Measurements from ENCODE around the gene SRSF10. TPM values are rescaled to one million over a fixed set of nuclear protein-coding genes. Genes with fewer than 3 reads are reported as not detected.

SRSF10 gene
- total and polyA plus RNA-seq, 8 donors: 25.5 to 78.8 (median 41.1) TPM

DNA sequence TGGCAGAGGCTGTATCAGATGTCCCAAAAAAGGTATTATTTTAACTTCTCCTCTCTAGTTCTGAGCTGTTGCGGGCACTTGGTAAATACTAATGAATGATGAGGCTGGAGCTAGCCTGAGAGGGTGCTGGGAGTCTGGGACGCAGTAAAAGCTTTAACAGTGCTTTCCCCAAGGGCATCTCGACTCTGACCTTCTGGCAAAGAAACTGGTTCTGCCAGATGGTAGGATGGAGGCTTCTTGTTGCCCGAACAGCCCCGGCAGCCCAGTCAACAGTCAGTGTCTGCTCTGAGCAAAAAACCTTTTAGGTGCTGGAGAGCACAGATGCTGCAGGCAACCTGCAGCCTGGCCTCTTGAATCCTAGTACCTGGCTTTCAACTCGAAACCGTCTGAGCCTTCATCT lies 23.0 kb downstream of the SRSF10 start:
- intact Hi-C loops (cut with DNase I): loop anchor here in 2 of 3 donors (10.0 kb wide), 1 partner anchor 68 kb away; no protein-coding TSS in a partner anchor
- Histone ChIP-seq H3K4me1 (peaks cover 25 to 53% (median 41%) of the 10 kb centered on the region in 3 donors), H3K27me3 (no peaks in the 10 kb centered on the region), H3K36me3 (no peaks in the 10 kb centered on the region), H3K4me3 (no peak overlapping the region), H3K27ac (peak overlapping the region in 3 of 4 donors; percentile 34 to 99 (median 99)), H3K9me3 (no peaks in the 10 kb centered on the region)
- WGBS, 2 donors: 9 to 16% methylated on average over 7 of the region's 7 CpGs
- ATAC-seq (peak; percentile 19 to 42 (median 32)), DNase-seq (peak in 4 of 6 donors; percentile 61 to 86 (median 78)), FAIRE-seq (no peak)
- TF ChIP-seq CTCF (IDR thresholded peaks at IDR 0.05): no peak

DNA sequence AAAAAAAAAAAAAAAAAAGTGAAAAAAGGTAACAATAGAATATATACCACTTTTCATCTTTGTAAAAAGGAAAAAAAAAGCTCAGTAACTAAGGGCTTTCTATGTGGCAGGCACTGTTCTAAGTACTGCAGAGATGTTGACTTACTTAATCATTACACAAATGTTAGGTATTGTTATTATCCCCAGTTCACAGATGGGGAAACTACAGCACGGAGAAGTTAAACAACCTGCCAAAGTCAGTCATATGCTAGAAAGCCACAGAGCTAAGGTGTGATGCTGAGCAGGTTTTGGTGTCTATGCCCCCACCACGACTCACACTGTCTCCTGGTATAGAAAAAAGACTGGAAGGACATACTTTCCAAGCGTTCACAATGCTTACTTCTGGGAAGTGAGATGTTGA lies 27.1 kb downstream of the SRSF10 start:
- ATAC-seq: peak; percentile 21 to 58 (median 27)
- Histone ChIP-seq H3K36me3 (no peaks in the 10 kb centered on the region), H3K27ac (peak overlapping the region in 2 of 4 donors; percentile 27 to 30), H3K27me3 (no peaks in the 10 kb centered on the region), H3K4me1 (peaks cover 19 to 40% (median 32%) of the 10 kb centered on the region in 3 donors), H3K9me3 (no peaks in the 10 kb centered on the region), H3K4me3 (no peak overlapping the region)
- intact Hi-C loops (cut with DNase I): loop anchor here in 2 of 3 donors (10.0 kb wide), 1 partner anchor 72 kb away; no protein-coding TSS in a partner anchor
- no peak for DNase-seq
- 33 to 50% methylated on average over 3 of the region's 3 CpGs for WGBS, 2 donors
- no peak for TF ChIP-seq CTCF (IDR thresholded peaks at IDR 0.05)
- no peak for FAIRE-seq

DNA sequence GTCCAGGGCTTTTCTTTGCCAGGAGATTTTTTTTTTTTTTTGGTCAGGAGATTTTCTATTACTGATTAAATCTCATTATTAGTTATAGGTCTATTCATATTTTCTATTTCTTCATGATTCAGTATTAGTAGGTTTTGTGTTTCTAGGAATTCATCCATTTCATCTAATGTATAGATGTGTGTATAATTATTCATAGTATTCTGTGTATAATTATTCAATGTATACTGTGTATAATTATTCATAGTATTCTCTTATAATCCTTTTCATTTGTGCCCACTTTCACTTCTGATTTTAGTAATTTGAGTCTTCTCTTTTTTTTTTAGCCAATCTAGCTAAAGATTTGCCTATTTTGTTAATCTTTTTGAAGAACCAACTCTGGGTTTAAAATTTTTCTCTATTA lies 32.8 kb downstream of the SRSF10 start:
- H3K27me3 ChIP-seq: no peaks in the 10 kb centered on the region
- H3K27ac ChIP-seq: no peak overlapping the region
- H3K4me1 ChIP-seq: no peaks in the 10 kb centered on the region
- ATAC-seq: no peak
- no peak for FAIRE-seq
- intact Hi-C loops (cut with DNase I): no loop called here
- H3K9me3 ChIP-seq: no peaks in the 10 kb centered on the region
- H3K4me3 ChIP-seq: no peak overlapping the region
- no peak for DNase-seq
- H3K36me3 ChIP-seq: no peaks in the 10 kb centered on the region
- TF ChIP-seq CTCF (IDR thresholded peaks at IDR 0.05): no peak

- Histone ChIP-seq H3K9me3 (no peaks in the 10 kb centered on the region), H3K27ac (no peak overlapping the region), H3K36me3 (no peaks in the 10 kb centered on the region), H3K27me3 (no peaks in the 10 kb centered on the region), H3K4me1 (no peaks in the 10 kb centered on the region), H3K4me3 (no peak overlapping the region)
- TF ChIP-seq CTCF (IDR thresholded peaks at IDR 0.05): no peak
- intact Hi-C loops (cut with DNase I): no loop called here
- DNase-seq (no peak), ATAC-seq (no peak), FAIRE-seq (no peak)
- 80 to 82% methylated on average over 6 of the region's 6 CpGs for WGBS, 2 donors
Measured at GRCh38 chr1:23936481-23937176, 43.5 kb downstream of the SRSF10 start.

DNA sequence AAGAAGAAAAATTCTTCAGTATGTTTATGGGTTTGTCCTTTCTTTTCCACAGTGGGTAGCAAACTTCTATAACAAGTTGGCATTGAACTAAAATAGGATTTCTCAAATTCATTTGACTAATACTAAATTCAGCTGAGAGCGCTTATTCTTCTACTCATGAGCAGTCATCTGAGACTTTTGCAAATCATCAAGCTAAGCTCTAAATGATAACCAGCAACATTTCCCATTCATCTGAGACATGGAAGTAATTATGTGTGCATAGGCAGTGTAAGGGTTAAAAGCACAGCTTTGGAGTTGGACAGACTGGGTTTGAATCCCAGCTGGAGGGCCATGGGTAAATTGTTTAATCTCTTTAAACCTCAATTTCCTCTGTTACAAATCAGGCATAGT lies 48.6 kb downstream of the SRSF10 start:
- intact Hi-C loops (cut with DNase I): no loop called here
- H3K27ac ChIP-seq: no peak overlapping the region
- TF ChIP-seq CTCF (IDR thresholded peaks at IDR 0.05): no peak
- no peak for ATAC-seq
- no peaks in the 10 kb centered on the region for H3K9me3 ChIP-seq
- no peaks in the 10 kb centered on the region for H3K36me3 ChIP-seq
- H3K27me3 ChIP-seq: no peaks in the 10 kb centered on the region
- no peak overlapping the region for H3K4me3 ChIP-seq
- WGBS, 2 donors: 96 to 97% methylated on average over 1 of the region's 1 CpG
- H3K4me1 ChIP-seq: no peaks in the 10 kb centered on the region
- no peak for FAIRE-seq
- no peak for DNase-seq

All from pancreas (tissue), 10 donors.